IPS-NIHi7 (cell line): ENCODE results near the gene PLEKHM2.
"Not testable (repeated sequence)": the region's sequence is repeated elsewhere in the genome, so short reads cannot be mapped to it uniquely, and the experiment has no call there.

ENCODE experiments used
- DNase-seq: peaks from one replicate; pipeline ENCODE4 v3.0.0; 2012; ENCODE audit warnings: mixed read lengths; ENCODE audit errors: extremely low spot score

PLEKHM2 gene

DNA sequence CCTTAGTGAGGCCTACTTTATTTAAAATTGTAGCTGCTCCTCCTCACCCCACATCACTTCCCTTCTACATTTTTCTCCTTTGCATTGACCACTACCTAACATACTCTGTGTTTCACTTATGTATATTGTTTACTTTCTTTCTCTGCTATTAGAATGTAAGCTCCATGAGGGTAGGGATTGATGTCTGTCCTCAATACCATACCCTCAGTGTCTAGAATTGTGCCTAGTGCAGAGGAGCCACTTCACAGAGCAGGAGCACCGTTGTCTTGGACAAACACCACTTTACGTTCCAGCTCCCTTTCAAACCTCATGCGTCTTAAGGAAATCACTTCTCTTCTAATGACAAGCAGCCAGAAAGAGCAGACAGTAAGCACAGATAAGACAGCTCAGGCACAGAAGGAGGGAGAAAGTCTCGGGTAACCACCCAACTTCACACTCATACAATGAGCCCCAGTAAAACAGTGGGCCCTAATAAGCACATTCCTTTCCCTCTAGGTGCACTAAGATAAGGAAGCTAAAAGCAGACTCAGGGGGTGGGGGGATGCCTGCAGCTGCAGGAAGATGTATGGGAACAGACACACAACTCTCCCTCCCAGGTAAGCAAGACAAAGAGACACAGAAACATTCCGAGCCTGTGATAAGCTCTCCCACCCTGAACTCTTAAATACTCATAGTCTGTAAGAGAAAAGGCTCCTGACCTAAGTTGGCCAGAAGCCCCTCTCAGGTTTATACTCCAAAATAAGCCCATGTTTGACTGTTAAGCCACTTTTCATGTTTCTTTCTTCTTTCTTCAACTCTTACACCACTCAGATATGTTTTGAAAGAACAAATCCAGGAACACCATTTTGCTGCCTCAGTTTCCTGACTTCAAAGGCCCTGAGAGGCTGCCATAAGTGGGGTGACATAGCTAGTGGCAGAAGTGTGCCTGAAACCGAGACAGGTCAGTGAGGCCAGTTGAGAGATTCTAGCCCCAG lies 7.1 kb upstream of the PLEKHM2 start:
- DNase-seq = no peak

DNA sequence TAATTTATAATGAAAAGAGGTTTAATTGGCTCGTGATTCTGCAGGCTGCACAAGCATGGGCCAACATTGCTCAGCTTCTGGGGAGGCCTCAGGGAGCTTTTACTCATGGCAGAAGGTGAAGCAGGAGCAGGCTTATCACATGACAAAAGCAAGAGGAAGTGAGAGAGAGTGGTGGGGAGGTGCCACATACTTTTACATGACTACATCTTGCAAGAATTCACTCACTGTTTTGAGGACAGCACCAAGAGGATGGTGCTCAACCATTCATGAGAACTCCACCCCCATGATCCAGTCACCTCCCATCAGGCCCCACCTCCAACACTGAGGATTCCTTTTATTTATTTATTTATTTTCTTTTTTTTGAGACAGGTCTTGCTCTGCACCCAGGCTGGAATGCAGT lies 5.5 kb upstream of the PLEKHM2 start:
- no peak for DNase-seq

DNA sequence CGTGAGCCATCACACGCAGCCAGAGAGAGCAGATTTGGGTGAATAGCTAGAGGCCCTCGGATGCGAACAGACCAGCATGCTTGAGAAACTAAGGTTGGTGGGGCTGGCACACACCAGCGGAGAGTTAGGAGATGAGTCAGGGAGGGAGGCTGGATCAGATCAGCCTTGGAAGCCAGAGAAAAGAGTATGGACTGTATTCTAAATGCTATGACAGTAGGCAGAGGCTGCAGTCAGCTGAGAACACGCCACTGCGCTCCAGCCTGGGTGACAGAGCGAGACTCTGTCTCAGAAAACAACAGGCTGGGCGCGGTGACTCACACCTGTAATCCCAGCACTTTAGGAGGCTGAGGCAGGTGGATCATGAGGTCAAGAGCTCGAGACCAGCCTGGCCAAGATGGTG lies 4.0 kb upstream of the PLEKHM2 start:
- DNase-seq = no peak

DNA sequence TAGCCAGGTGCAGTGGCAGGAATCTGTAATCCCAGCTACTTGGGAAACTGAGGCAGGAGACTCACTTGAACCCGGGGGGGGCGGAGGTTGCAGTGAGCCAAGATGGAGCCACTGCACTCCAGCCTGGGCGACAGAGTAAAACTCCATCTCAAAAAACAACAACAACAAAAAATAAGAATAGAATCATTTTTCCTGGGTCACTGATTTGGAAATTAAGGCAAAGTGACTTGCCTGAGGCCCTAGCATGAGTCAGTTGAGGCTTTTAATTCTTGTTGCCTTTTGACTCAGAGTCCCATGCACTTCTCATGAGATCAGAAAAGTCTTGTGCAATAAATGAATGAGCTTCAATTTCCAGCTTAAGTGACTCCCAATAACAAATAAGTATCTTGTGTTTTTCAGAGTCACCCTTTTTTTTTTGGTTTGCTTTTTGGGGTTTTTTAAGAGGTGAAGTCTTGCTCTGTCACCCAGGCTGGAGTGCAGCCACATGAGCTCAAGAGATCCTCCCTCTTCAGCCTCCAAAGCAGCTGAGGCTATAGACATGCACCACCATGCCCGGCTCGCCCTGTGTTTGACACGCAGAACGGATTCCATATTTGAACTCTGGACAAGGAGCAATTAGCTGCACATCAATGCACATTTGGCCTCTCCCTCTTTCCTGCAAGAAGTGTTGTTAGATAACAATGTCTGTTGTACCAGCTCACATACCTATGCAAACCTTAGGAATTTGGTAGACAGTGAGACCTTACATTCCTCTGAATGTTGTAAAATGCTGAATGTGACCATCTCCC lies 3.4 kb upstream of the PLEKHM2 start:
- no peak for DNase-seq

DNA sequence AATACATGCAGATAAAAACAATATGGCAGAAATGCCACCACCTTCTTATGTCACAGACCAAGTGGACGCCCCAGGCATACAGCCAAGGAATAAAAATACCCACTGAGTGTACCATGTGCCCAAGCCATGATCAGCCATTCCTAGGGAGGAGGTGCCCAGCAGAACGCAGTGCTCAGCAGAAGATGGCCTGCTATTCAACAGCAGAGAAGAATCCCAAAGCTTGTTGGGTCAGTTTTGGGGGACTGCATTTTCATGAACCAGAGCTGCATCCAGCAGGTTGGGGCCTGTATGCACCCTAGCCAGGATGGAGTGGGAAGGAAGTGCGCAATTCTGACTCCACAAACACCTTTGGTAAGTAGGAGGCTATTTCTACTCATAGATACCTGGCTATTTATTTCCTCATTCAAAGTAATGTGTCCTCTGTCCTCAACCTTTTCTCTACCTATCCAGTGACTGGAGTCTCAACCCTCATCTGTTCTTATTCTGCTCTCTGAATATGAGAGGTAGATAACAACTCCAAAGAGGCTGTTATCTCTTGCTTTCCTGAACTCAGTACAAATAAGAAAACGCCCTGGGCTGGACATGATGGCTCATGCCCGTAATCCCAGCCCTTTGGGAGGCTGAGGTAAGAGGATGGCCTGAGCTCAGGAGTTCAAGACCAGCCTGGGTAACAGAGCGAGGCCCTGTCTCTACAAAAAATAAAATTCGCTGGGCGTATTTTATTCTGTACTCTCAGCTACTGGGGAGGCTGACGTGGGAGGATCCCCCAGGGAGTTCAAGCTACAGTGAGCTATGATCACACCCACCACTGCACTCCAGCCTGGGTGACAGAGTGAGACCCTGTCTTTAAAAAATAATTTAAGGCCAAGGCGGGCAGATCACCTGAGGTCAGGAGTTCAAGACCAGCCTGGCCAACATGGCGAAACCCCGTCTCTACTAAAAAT lies 2.5 kb upstream of the PLEKHM2 start:
- DNase-seq = no peak

DNA sequence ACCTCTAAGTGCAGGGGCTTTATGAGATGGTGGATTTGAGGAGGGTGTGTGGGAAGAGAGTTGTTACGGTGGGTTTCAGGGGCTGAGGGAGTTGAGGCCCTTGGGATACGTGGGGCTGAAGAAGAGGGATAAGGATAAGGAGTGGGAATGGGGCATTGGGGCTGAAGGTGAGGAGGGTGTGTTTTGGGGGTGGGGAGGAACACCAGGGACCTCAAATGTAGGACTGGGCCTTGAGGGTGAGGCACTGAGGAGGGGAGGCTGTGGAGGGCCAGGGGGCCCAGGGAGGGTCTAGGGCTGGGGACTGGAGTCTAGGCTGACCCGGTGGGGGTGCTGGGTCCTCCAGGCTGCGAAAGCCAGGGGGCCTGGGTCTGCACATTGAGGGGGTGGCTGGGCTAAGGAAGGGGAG lies 1.2 kb upstream of the PLEKHM2 start:
- DNase-seq = no peak

DNA sequence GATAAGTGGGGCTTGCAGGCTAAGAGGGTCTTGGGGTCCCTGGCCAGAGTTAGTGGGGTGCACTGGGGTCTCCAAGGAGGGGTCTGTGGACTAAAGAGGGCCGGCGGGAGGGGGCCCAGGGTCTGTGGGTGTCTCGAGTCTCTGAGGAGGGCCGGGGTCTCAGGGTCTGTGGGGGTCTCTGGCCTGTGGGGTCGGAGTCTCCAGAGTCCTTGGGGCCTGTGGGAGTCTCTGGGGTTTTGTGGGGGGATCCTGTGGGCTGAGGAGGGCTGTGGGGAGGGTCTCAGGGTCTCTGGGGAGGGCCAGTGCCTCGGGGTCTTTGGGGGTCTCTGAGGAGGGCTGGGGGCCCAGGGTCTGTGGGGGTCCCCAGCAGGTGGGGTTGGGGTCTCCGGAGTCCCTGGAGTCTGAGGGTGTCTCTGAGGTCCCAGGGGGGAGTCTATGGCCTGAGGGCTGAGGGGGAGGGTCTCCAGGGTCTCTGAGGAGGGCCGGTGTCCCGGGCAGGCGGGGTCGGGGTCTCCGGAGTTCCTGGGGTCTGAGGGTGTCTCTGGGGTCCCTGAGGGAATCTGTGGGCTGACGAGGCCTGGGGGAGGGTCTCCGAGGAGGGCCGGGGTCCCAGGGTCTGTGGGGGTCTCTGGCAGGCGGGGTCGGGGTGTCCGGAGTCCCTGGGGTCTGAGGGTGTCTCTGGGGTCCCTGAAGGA lies 628 bp upstream of the PLEKHM2 start:
- DNase-seq = no peak

DNA sequence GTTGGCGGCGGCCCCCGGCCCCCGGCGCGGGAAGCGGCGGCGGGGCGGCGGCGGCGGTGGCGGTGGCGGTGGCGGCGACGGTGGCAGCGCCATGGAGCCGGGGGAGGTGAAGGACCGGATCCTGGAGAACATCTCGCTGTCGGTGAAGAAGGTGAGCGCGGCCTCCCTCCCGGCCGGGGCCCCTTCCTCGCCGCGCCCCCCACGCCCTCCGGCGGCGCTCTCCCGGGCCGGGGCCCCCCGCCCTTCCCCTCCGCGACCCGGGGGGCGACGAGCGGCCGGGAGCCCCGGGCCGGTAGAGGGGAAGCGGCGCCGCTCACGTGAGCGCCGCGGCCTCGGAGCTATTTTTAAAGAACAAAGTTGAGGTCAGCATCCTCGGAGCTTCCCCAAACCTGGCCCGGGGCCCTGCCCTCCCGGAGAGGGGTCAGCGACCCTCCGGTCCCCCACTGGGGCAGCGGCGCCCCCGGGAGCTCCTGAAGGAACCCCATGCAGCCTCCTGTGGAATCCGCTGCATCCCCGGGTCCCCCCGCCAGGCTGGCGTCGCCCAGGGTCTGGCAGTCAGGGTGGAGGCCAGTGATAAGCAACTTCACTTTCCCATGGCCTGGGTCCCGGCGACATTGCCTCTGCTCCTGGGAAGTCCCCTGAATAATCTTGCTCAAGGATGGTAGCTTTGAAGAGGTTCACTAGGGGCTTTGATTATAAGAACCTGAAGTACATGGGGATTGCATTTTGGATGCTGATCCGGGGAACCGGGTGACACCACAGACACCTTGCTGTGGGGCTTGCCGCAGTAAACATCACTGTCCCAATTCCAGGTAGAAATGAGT lies 560 bp downstream of the PLEKHM2 start:
- peak; percentile 71 for DNase-seq

DNA sequence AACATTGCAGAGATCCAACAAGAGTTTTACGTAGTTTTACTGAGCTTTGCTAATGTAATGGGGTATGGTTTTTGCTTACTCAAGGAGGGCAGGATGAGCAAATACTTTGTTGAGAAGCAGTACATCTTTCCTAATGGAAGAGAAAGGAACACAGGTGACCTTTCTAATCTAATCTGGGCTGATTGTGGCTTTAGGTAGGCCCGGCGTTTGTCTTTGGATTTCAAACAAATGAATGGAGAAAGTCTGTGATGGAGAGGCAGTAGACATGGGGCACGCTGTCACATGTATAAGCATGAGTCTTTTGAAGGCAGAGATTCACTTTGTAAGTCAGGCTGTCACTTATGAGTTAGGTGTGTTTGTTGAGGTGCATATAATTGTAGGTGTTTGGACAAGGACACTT lies 1.7 kb downstream of the PLEKHM2 start:
- DNase-seq = no peak

DNA sequence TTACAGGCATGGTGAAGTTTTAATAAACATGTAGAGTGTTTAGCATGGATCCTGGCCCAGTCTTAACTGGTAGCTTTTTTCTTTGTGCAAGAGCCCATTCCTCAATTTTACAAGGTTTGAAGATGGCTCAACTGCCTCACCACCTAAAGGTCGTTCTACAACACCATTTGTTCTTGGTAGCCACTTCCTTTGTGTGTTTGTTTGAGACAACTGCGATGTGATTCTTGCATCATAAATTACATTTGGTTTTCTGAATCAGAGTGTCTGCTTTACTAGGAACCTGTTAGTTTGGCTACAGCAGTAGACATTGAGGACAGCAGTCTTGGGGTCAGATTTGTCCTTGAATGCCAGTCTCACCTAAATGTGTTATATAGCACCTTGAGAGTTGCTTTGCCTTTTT lies 3.3 kb downstream of the PLEKHM2 start:
- DNase-seq = no peak

DNA sequence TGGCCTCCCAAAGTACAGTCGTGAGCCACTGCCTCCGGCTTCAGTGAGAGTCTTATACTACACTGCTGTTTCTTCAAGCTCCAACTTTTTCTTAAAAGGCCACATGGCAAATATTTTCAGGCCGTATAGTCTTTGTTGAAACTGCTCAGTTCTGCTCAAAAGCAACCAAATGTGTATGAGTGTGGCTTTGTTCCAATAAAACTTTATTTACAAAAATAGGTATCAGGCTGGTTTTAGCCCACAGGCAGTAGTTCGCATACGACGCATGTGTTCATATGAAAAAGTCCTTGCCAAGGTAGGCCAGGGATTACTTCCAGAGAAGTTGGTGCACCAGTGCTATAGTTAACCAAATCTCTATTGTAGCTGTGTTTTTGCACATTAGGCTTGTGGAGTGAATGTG lies 6.2 kb downstream of the PLEKHM2 start:
- no peak for DNase-seq

DNA sequence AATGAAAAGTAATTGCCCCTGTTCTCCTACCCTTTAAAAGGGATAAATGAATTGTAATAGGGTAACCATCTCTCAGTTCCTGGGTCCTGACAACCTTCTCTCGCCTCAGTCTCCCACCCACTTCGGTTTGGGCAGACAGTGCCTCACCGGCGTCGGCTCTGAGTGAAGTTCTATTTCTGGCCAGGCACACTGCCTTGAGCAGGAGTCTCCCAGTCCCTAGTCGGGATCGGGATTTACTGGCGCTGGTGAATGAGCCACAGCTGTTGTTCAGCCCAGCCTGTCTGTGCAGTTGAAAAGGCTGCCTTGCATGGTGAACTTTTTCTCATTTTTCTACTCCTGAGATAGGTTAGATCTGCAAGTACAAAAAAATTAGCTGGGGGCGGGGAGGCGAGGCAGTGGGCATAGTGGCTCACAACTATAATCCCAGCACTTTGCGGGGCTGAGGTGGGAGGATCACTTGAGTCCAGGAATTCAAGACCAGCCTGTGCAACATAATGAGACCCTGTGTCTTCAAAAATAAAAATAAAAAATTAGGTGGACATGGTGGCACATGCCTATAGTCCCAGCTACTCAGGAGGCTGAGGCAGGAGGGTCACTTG lies 7.4 kb downstream of the PLEKHM2 start:
- DNase-seq = no peak

DNA sequence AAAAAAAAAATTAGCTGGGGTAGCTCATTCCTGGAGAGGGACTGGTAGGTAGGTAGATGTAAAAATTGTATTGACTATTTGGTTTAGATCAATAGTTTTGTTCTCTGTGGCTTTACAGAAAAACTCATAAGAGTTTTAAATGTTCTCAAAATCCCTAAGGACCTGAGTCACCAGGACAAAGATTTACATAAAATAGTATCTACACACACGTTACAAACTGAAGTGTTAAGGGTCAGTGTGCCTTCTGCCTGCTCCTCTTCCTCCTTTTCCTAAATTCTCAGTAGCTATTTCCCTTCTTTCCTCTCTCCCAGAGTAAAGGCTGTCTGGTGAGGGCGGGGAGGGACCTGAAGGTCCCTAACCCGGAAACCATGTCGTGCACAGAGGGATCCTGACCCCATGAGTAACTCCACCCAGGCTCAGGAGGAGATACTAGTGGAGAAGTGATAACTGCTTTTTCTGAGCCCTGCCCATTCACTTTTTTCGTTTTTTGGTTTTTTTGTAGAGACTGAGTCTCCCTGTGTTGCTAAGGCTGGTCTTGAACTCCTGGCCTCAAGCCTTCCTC lies 8.1 kb downstream of the PLEKHM2 start:
- DNase-seq = no peak

DNA sequence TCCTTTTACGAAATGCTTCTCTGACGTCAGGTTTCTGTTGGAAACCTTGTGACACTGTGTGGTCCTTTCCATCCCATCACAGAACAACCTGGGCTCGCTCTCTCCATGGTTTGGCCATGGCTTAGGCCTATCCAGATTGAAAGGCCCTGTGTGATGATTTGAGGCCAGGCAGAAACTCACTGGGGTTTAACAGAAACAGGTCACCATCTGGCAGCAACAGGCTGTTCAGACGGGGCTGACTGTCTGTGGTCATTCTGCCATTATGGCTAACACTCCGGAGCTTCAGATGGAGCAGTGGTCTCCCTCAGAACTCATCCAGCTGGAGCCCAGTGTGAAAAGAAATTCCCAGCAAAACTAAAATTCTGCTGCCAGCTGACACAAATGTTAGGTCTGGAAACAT lies 9.3 kb downstream of the PLEKHM2 start:
- no peak for DNase-seq

DNA sequence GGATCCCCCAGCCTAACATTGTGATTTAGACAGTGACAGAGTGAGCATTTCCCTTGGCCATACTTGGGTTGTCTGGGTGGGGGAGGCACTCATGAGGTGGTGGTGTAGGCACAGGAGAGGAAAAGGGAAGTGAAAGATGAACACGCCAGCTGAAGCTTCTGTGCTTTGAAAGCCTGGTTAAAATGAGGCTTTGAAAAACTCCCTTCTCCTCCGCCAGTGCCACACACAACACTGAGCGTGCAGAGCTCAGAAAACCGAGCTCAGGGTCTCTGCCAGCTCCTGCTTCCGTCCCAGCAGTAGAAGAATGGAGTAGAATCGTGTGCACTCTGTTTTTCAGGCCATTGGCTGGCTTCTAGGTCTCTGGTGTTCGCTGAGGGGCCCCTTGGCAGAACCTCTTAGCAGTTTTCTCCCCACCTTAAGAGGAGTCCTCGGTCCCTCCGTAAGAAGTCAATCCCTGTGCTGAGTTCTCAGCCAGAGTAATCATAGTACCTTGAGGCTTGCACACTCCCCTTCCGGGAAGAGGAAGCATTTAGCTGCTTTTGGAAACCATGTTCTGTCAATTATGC lies 12.9 kb downstream of the PLEKHM2 start:
- DNase-seq = no peak

DNA sequence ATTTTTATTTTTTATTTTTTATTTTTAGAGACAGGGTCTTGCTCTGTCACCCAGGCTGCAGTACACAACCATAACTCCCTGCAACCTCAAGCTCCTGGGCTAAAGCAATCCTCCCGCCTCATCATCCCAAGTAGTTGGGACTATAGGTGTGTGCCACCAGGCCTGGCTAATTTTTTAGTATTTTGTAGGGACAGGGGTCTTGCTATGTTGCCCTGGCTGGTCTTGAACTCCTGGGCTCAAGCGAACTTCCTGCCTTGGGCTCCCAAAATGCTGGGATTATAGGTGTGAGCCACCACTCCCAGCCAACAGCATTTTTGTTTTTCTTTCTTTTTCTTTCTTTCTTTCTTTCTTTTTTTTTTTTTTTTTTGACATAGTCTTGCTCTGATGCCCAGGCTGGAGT lies 14.1 kb downstream of the PLEKHM2 start:
- DNase-seq = no peak

DNA sequence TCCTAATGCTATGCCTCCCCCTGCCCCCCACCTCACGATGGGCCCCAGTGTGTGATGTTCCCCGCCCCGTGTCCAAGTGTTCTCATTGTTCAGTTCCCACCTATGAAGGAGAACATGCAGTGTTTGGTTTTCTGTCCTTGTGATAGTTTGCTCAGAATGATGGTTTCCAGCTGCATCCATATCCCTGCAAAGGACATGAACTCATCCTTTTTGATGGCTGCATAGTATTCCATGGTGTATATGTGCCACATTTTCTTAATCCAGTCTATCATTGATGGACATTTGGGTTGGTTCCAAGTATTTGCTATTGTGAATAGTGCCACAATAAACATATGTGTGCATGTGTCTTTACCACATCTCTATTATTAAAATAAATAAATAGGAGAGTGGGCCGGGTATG lies 15.2 kb downstream of the PLEKHM2 start:
- not testable (repeated sequence) for DNase-seq

DNA sequence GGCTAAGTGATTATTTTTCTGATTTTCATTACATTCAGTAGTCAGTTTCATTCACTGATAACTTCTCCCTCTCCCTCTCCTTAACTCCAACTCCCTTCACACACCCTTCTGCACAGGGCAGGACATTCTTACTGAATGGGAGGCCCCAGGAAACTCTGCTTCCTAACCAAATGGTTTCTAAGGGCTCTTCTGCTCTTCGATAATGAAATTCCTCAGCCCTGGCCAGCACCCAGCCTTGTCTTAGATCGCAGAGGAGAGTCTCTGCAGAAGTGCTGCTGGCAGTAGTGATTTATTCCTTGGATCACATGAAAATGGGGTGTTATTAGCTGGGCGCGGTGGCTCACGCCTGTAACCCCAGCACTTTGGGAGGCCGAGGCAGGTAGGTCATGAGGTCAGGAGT lies 16.4 kb downstream of the PLEKHM2 start:
- DNase-seq = no peak

DNA sequence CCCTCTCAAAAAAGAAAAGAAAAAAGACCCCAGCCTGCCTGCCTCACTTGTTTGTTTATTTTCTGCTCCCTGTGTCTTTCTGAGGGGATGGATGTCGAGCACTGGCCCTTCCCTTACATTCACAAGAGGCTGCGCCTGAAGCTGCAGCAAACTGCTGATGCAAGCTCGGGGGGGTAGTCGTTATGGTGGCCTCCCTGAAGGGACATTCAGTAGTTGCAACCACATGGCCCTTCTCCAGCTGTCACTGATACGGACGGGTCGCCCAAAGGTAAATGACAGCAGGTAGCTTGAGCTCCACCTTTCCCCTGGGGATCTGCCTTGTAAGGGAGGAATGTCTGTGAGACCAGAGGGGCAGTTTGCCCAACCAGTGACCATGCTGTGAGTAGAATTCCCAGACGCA lies 17.7 kb downstream of the PLEKHM2 start:
- no peak for DNase-seq
